A549 (cell line): ENCODE results near the gene ZNF345.

Source experiments
- BHLHE40 ChIP-seq: IDR thresholded peaks from 2 replicates; pipeline ENCODE4 v1.6.1; 2012; ENCODE audit warnings: low read depth, low read length, inconsistent platforms
- CBX2 ChIP-seq: fragments of 200-600 bp; sonication (generic); IDR thresholded peaks from 2 replicates; pipeline ENCODE4 v1.6.1; 2016; ENCODE audit warnings: low read depth, mild to moderate bottlenecking, borderline replicate concordance
- CHD2 ChIP-seq: fragments of 150-350 bp; IDR thresholded peaks from 2 replicates; pipeline ENCODE4 v1.6.1; 2014; ENCODE audit warnings: low read length; ENCODE audit not compliant: partially characterized antibody
- JUN ChIP-seq, 2 experiments: fragments of >200 bp; sonication (Bioruptor Twin); formaldehyde crosslinking; IDR thresholded peaks; 2 replicates in 1 of 2; 3 replicates in 1 of 2; pipeline ENCODE4 v1.6.1; 2016 to 2017
- JUNB ChIP-seq: fragments of >200 bp; sonication (Bioruptor Twin); formaldehyde crosslinking; IDR thresholded peaks from 2 replicates; pipeline ENCODE4 v1.6.1; 2016
- KDM1A ChIP-seq: fragments of 200-600 bp; sonication (generic); IDR thresholded peaks from 2 replicates; pipeline ENCODE4 v1.6.1; 2016; ENCODE audit warnings: low read depth, mild to moderate bottlenecking
- MAZ ChIP-seq: fragments of 150-350 bp; IDR thresholded peaks from 2 replicates; pipeline ENCODE4 v1.6.1; 2014; ENCODE audit warnings: antibody characterized with exemption, low read depth, low read length, borderline replicate concordance
- POLR2A ChIP-seq: IDR thresholded peaks from 2 replicates; pipeline ENCODE4 v1.6.1; 2012; ENCODE audit warnings: mild to moderate bottlenecking, low read length
- SMC3 ChIP-seq: fragments of >200 bp; sonication (Bioruptor Twin); formaldehyde crosslinking; IDR thresholded peaks from 3 replicates; pipeline ENCODE4 v1.6.1; 2018; ENCODE audit warnings: inconsistent platforms
- ZFP36 ChIP-seq: fragments of 450-650 bp; IDR thresholded peaks from 2 replicates; pipeline ENCODE4 v1.6.1; 2014; ENCODE audit warnings: borderline replicate concordance; ENCODE audit not compliant: partially characterized antibody
- TF ChIP-seq, protein P1 (sequence below): fragments of >200 bp; sonication (Bioruptor Twin); formaldehyde crosslinking; IDR thresholded peaks from 3 replicates; pipeline ENCODE4 v1.5.1; 2016
- TF ChIP-seq, protein P2 (sequence below): fragments of 450-650 bp; IDR thresholded peaks from 2 replicates; pipeline ENCODE4 v1.6.1; 2014; ENCODE audit warnings: antibody characterized with exemption

DNA sequence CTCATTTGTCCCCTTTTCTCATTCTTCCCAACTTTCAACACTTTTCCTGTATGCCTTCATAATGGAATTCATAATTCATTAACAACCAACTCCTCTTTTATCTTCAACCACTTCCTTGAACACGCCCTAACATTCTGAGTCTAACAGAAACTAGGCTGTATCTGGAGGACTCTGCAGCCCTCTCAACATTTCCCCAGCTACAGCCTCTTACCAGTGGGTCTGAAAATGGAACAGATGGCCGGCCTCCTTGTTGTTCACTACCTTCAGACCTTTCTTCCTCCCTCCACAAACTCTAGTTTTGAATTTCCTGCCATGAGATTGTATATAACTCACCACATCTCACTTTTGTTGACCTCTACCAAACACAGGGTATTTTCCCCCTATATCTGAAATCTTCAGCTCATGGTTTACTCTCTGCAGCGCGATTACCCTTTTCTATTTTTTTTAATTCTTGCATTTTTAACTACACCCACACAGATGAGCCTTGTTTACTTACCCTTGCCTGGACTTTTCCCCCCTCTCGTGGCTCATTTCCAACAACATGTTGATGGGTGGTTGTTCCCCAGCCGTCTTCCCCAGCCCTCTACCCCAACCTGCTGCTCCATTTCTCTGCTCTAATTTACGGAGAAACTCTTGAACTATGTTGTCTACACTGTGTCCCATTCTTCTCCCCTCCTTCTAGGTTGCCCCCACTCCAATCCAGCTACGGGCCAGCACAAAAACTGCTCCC is 13.3 kb upstream of the ZNF345 start:
- TF ChIP-seq, protein P1, sequence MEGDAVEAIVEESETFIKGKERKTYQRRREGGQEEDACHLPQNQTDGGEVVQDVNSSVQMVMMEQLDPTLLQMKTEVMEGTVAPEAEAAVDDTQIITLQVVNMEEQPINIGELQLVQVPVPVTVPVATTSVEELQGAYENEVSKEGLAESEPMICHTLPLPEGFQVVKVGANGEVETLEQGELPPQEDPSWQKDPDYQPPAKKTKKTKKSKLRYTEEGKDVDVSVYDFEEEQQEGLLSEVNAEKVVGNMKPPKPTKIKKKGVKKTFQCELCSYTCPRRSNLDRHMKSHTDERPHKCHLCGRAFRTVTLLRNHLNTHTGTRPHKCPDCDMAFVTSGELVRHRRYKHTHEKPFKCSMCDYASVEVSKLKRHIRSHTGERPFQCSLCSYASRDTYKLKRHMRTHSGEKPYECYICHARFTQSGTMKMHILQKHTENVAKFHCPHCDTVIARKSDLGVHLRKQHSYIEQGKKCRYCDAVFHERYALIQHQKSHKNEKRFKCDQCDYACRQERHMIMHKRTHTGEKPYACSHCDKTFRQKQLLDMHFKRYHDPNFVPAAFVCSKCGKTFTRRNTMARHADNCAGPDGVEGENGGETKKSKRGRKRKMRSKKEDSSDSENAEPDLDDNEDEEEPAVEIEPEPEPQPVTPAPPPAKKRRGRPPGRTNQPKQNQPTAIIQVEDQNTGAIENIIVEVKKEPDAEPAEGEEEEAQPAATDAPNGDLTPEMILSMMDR, result no peak
- TF ChIP-seq CBX2 (no peak), POLR2A (no peak), KDM1A (no peak), ZFP36 (no peak), BHLHE40 (no peak), CHD2 (no peak), JUNB (no peak), SMC3 (no peak), MAZ (no peak), JUN (IDR thresholded peaks at IDR 0.05) (no peak)
- TF ChIP-seq, protein P2, sequence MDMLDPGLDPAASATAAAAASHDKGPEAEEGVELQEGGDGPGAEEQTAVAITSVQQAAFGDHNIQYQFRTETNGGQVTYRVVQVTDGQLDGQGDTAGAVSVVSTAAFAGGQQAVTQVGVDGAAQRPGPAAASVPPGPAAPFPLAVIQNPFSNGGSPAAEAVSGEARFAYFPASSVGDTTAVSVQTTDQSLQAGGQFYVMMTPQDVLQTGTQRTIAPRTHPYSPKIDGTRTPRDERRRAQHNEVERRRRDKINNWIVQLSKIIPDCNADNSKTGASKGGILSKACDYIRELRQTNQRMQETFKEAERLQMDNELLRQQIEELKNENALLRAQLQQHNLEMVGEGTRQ, result no peak
